ENCODE results near the gene FAM13A.

The FAM13A gene

DNA sequence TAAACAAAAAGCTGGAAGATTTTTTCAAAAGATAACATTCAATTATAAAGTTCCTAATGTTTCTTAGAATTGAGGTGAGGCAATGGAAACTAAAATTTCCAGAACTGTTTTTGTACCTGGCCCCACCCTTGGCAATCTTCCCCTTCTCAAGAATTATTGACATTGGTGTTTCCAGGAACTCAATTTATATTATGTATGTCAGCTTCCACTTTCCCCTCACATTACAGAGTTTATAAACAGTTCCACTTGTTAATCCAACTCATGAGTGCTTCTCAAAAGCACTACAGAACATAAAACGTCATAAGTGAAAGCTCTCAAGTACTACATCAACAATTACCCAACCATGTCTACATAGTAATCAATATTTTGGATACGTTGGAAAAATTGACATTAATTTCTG is 107.4 kb downstream of the FAM13A start:
- Histone ChIP-seq H3K4me1 (ENCODE audit: control insufficient read depth, insufficient read depth, low read length) (no peaks in the 10 kb centered on the region), H3K4me3 (ENCODE audit: low read depth, low read length) (no peak overlapping the region), H3K27ac (ENCODE audit: extremely low read depth, low read depth, low read length) (no peak overlapping the region), H3K9me3 (ENCODE audit: control insufficient read depth, insufficient read depth, low read depth, low read length) (no peaks in the 10 kb centered on the region), H3K36me3 (ENCODE audit: control insufficient read depth in 2 of 2, insufficient read depth in 1 of 2, low read length in 2 of 2) (no peaks in the 10 kb centered on the region)
- ChIA-PET POLR2A (no interaction called here), CTCF (interaction anchor here (0.6 kb wide), 1 partner anchor 133 kb away, joined by 3 read pairs; no protein-coding TSS in a partner anchor)
- no peak for TF ChIP-seq ZNF48 (tag by site-specific recombination; IDR thresholded peaks at IDR 0.05)
- no peak for TF ChIP-seq TCF7L2 (IDR thresholded peaks at IDR 0.05; ENCODE audit: borderline replicate concordance, low read depth, low read length)
- TF ChIP-seq, protein P1, sequence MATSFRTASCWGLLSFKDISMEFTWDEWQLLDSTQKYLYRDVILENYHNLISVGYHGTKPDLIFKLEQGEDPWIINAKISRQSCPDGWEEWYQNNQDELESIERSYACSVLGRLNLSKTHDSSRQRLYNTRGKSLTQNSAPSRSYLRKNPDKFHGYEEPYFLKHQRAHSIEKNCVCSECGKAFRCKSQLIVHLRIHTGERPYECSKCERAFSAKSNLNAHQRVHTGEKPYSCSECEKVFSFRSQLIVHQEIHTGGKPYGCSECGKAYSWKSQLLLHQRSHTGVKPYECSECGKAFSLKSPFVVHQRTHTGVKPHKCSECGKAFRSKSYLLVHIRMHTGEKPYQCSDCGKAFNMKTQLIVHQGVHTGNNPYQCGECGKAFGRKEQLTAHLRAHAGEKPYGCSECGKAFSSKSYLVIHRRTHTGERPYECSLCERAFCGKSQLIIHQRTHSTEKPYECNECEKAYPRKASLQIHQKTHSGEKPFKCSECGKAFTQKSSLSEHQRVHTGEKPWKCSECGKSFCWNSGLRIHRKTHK (tag by site-specific recombination; IDR thresholded peaks at IDR 0.05) = no peak
- TF ChIP-seq ZNF366 (tag by site-specific recombination; conservative IDR thresholded peaks at IDR 0.05) = no peak
- no peak for TF ChIP-seq ZNF433 (tag by site-specific recombination; IDR thresholded peaks at IDR 0.05; ENCODE audit: low read depth)
- TF ChIP-seq ZNF664 (tag by site-specific recombination; IDR thresholded peaks at IDR 0.05) = no peak

DNA sequence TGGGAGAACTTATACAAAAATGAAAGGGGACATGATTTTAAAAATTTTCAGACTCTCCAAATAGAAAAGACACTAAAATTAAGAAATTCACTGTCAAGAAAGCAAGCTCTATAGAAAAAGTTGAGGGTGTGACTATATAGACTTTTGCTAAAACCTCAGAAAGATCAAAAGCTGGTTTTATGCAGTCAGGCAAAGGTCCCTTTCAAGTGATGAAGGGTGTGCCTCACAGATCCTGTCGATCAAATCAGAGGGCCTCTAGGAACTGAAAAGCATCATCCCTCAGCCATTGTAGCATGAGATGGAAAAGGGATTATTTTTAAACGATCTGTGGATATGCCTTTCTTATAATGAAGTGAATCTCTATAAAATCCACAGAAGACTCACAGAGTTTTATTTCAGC is 116.5 kb downstream of the FAM13A start:
- TF ChIP-seq WT1 (tag by site-specific recombination; IDR thresholded peaks at IDR 0.05) (no peak), ZNF311 (tag by site-specific recombination; IDR thresholded peaks at IDR 0.05; ENCODE audit: borderline replicate concordance) (no peak), ZNF324 (tag by site-specific recombination; IDR thresholded peaks at IDR 0.05) (no peak)
- TF ChIP-seq, protein P2, sequence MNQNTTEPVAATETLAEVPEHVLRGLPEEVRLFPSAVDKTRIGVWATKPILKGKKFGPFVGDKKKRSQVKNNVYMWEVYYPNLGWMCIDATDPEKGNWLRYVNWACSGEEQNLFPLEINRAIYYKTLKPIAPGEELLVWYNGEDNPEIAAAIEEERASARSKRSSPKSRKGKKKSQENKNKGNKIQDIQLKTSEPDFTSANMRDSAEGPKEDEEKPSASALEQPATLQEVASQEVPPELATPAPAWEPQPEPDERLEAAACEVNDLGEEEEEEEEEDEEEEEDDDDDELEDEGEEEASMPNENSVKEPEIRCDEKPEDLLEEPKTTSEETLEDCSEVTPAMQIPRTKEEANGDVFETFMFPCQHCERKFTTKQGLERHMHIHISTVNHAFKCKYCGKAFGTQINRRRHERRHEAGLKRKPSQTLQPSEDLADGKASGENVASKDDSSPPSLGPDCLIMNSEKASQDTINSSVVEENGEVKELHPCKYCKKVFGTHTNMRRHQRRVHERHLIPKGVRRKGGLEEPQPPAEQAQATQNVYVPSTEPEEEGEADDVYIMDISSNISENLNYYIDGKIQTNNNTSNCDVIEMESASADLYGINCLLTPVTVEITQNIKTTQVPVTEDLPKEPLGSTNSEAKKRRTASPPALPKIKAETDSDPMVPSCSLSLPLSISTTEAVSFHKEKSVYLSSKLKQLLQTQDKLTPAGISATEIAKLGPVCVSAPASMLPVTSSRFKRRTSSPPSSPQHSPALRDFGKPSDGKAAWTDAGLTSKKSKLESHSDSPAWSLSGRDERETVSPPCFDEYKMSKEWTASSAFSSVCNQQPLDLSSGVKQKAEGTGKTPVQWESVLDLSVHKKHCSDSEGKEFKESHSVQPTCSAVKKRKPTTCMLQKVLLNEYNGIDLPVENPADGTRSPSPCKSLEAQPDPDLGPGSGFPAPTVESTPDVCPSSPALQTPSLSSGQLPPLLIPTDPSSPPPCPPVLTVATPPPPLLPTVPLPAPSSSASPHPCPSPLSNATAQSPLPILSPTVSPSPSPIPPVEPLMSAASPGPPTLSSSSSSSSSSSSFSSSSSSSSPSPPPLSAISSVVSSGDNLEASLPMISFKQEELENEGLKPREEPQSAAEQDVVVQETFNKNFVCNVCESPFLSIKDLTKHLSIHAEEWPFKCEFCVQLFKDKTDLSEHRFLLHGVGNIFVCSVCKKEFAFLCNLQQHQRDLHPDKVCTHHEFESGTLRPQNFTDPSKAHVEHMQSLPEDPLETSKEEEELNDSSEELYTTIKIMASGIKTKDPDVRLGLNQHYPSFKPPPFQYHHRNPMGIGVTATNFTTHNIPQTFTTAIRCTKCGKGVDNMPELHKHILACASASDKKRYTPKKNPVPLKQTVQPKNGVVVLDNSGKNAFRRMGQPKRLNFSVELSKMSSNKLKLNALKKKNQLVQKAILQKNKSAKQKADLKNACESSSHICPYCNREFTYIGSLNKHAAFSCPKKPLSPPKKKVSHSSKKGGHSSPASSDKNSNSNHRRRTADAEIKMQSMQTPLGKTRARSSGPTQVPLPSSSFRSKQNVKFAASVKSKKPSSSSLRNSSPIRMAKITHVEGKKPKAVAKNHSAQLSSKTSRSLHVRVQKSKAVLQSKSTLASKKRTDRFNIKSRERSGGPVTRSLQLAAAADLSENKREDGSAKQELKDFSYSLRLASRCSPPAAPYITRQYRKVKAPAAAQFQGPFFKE (tag by site-specific recombination; IDR thresholded peaks at IDR 0.05; ENCODE audit: borderline replicate concordance) = no peak
- TF ChIP-seq, protein P3, sequence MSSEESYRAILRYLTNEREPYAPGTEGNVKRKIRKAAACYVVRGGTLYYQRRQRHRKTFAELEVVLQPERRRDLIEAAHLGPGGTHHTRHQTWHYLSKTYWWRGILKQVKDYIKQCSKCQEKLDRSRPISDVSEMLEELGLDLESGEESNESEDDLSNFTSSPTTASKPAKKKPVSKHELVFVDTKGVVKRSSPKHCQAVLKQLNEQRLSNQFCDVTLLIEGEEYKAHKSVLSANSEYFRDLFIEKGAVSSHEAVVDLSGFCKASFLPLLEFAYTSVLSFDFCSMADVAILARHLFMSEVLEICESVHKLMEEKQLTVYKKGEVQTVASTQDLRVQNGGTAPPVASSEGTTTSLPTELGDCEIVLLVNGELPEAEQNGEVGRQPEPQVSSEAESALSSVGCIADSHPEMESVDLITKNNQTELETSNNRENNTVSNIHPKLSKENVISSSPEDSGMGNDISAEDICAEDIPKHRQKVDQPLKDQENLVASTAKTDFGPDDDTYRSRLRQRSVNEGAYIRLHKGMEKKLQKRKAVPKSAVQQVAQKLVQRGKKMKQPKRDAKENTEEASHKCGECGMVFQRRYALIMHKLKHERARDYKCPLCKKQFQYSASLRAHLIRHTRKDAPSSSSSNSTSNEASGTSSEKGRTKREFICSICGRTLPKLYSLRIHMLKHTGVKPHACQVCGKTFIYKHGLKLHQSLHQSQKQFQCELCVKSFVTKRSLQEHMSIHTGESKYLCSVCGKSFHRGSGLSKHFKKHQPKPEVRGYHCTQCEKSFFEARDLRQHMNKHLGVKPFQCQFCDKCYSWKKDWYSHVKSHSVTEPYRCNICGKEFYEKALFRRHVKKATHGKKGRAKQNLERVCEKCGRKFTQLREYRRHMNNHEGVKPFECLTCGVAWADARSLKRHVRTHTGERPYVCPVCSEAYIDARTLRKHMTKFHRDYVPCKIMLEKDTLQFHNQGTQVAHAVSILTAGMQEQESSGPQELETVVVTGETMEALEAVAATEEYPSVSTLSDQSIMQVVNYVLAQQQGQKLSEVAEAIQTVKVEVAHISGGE (tag by site-specific recombination; conservative IDR thresholded peaks at IDR 0.05; ENCODE audit: low read depth) = no peak
- TF ChIP-seq, protein P4, sequence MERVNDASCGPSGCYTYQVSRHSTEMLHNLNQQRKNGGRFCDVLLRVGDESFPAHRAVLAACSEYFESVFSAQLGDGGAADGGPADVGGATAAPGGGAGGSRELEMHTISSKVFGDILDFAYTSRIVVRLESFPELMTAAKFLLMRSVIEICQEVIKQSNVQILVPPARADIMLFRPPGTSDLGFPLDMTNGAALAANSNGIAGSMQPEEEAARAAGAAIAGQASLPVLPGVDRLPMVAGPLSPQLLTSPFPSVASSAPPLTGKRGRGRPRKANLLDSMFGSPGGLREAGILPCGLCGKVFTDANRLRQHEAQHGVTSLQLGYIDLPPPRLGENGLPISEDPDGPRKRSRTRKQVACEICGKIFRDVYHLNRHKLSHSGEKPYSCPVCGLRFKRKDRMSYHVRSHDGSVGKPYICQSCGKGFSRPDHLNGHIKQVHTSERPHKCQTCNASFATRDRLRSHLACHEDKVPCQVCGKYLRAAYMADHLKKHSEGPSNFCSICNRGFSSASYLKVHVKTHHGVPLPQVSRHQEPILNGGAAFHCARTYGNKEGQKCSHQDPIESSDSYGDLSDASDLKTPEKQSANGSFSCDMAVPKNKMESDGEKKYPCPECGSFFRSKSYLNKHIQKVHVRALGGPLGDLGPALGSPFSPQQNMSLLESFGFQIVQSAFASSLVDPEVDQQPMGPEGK (tag by site-specific recombination; IDR thresholded peaks at IDR 0.05) = no peak
- Histone ChIP-seq H3K27ac (ENCODE audit: extremely low read depth, low read depth, low read length) (no peak overlapping the region), H3K36me3 (ENCODE audit: control insufficient read depth in 2 of 2, insufficient read depth in 1 of 2, low read length in 2 of 2) (no peaks in the 10 kb centered on the region), H3K9me3 (ENCODE audit: control insufficient read depth, insufficient read depth, low read depth, low read length) (no peaks in the 10 kb centered on the region), H3K4me3 (ENCODE audit: low read depth, low read length) (no peak overlapping the region), H3K4me1 (ENCODE audit: control insufficient read depth, insufficient read depth, low read length) (no peaks in the 10 kb centered on the region)
- ChIA-PET CTCF (no interaction called here), POLR2A (no interaction called here)
